ENCODE measurements around the gene ARHGAP4.

Gene ARHGAP4

DNA sequence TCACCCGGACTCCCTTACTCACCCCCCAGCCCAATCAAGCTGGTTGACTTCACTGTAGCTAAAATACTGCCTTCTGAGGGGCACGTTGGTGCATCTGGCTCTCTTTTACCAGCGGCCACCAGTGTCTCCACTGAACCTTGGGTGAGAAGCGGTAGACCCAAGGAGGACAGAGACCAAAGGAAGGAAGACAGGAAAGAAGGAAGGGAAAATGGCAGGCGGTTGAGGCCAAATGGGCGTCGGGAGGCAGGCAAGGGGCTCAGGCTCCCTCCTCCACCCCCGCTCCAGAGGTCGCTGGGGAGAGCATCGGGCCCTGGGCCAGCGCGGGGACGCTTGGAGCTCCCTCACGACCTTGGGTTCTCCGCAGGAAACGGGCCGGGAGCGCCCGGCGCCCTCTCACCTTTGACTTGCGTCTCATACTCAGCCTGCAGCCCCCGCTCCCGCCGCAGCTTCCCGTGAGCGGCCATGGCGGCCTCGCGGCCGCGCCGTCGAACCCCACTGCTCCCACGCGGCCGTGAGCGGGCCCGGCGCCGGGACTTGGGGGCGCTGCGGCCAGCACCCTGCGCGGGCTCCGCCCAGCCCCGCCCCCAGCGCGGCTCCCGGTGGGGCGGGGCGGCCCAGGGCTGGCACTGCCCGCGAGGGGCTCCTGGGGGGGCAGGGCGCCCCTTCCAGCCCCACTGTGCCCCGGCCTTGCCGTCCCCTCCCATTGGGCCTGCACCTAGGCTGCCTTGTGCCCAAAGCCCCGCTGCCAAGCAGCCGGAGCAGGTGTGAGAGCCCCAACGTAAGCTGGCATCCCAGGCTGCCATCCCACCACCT lies at the start of gene ARHGAP4:
TSS of gene ARHGAP4 (minus strand) at position 526 of the 813 bp plus-strand sequence. CDS start at position 464, 62 bp downstream.
- DNase-seq: no peak

DNA sequence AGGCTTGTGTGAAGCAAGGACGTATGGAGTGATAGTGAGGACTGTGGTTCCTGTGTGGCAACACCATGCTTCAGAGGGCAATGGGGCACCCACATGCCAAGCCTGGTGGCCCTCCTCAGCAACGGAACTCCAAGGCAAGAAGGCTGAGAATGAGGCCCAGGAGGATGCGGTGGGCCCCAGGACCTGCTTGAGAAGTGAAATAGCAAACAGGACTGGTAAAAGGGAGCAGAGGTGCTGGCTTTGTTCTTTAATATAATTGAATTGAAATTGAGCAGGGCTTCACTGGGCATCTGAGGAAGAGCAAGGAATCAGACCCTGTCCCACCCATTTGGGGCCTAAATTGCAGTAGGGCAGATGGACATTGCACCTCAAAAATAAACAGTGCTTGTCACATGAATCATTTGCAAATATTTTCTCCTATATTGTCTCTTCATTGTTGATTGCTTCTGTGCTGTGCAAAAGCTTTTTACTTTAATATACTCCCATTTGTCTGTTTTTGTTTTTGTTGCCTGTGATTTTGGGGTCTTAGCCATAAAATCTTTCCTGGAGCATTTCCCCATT lies 48.7 kb upstream of the ARHGAP4 start:
- no peak for DNase-seq

DNA sequence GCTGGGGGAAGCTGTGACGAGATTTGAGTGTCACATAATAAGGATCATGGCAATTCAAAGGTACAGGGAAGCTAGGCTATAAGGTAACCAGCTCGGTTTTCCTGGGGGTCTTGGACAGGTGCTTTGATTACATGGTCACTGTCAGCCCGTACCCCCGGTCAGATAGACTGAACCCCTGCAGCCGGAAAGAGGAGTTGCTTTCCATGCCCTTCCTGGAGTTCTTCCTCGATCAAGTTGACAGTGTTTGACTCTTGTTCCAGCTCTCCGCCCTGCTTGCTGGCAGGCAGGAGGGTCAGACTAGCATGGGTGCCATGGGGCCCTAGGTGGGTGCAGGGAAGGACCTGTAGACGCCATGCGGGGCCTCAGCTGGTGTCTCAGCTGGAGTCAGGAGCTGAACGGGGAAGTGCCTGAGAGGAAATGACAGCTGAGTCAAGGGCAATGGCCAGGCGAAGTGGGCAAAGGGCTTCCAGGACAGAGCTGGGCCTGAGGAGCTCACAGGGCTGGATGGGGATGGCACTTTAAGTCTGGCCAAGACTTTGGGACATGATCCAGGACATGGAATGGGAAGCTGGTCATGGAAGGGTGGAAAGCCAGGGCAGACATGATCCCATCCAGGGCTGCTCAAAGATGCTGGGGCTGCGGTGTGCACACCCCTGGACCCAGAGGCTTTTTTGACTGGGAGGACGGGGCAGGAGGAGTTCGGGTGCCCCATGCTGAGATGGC lies 48.1 kb upstream of the ARHGAP4 start:
- no peak for DNase-seq

GRCh38 chrX:153973127-153974002 lies 47.3 kb upstream of the ARHGAP4 start:
- DNase-seq: peak; percentile 39

GRCh38 chrX:153972368-153973126 lies 46.5 kb upstream of the ARHGAP4 start, which contains the start of gene TMEM187:
Gene TMEM187 (plus strand): TSS chrX:153972754. CDS start chrX:153982063, 9,309 bp downstream.
- DNase-seq: peak; percentile 87

- peak; percentile 98 for DNase-seq
Observed at GRCh38 chrX:153971450-153972367, 45.6 kb upstream of the ARHGAP4 start, which contains the start of gene HCFC1. Gene HCFC1 (minus strand): TSS chrX:153971818. CDS start chrX:153970840, 978 bp downstream.

DNA sequence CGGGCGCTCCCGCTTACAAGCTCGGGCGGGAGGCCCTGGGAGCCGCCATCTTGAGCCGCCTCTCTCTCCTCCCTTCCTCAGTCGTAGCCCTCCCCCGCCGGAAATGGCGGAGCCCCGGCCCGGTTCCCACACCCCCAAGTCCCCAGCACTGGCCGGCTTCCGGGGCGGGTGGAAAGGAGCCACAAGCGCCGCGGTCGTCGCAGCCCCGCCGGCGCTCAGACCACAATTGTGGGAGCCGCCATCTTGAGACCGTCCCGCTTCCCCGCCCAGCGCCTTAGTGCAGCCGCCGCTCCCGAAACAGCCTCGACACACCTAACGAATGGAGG lies 45.0 kb upstream of the ARHGAP4 start:
- peak; percentile 92 for DNase-seq

GRCh38 chrX:153970357-153971123 lies 44.5 kb upstream of the ARHGAP4 start:
- DNase-seq: peak; percentile 91

DNA sequence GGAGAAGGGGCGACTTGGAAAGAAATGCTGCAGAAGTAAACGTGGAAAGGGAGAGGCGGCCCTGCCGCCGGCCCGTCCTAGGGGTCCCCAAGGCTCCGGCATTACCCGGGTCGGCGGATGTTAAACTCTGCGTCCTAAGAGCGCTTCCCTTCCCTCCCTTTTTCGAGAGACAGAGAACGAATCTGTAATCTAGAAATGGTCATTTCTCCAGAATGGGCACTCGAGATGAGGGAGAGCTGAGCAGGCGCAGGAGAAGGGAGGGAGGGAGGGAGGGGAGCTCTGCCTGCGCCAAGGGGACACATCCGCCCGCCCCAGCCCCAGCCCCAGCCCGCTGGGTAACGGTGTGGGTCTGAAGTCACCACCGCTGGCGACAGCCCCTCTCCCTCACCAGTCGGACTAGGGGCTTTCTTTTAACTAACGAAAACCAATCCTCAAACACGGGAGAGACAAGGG lies 43.9 kb upstream of the ARHGAP4 start:
- peak; percentile 68 for DNase-seq

DNA sequence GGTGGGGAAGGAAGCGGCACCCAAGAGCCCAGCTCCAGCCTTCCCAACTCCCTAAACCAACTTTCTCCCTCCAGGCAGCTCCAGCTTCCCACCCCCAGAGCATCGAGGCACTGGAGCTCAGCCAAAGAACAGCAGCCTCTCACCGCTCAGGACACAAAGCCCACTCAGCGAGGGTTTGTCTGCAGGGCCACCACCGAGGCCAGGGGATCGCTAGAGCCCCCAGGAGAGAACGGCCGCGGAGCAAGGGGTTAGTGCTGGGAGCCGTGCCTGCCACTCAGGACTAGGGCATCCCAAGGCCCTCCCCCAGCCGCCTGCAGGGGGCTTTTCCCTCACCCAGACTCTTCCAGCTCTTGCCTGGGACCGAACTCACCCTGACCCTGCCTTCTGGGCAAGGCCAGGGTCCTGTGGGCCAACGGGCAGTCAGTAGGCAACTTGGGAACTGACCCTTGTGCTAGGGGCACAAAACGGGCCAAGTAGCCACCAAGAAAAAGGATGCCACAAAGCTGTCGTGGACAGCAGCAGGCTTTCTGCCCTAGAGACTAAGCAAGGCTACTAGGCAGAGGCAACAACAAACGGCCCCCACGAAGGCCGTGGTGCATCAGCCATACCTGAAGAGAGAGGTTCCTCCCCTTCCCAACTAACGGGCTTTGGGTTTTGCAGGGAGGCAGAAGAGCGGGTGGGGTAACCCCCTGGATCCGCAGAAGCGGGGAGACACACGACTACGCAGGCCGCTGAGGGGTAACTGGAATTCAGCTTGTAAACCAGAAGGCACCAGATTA lies 43.2 kb upstream of the ARHGAP4 start:
- DNase-seq: peak; percentile 43

- peak; percentile 44 for DNase-seq
Observed at GRCh38 chrX:153968754-153969124, 42.7 kb upstream of the ARHGAP4 start.

- DNase-seq: no peak
Observed at GRCh38 chrX:153968255-153968654, 42.2 kb upstream of the ARHGAP4 start.

DNA sequence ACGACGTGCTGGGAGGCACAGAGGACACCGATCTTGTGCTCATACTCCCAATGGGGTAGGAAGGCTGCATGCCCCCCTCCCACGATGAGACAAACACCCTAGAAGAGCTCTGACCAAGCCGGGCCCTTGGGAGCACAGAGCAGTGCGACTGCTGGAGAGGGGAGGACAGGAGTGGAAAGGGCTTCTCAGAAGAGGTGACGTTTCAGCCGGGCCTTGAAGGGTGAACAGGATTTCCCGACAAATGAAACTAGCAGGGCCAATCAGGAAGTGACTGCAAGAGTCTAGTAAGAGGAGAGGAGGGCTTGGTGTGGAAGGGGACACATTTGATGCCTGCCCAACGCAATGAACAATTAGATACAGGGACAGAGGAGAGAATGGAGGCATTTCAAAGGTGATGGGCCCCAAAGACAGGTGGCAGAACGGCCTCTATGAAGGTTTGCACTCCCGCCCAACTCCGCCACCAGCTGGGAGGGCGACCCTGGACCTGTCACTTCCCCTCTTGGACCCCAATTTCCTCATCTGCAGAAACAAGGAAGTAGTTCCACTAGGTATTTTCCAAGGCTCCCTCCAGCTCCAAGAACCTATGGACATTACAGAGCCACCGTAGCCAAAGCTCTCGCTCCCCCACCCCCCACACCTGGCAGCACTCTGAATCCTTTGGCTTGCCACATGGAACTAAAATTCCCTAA lies 41.6 kb upstream of the ARHGAP4 start:
- no peak for DNase-seq

DNA sequence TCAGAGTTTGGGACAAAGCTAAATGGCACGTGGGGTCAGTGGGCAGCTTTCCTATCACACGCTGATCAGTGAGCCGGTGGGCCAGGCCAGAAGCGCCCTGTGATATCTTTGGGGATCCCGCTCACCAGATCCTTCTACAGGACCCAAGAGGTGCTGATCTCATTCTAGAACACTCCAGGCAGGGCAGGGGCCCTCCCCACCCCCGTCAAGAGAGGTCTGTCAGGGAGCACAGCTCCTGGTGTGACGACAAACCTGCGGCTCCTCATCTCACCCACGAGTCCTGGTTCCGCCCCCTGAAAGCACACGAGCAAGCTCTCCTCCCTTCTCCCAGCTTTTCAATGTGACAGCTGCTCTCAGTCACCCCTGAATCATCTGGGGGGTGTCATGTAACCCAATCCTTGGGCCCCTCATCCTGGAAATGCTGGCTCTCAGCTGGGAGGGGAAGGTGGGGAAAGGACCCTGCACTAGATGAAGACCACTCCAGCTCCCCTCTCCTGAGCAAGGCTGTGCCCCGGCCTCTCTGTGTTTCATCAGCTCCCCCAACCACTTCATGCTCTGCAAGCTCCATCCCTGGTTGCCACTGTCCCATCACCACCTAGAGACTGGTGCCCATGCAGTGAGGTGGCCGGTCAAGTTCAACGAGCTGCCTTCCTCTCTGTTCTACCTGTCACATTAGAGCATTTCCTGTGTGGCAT lies 40.9 kb upstream of the ARHGAP4 start:
- no peak for DNase-seq

- DNase-seq: no peak
Observed at GRCh38 chrX:153966283-153966688, 40.2 kb upstream of the ARHGAP4 start.

DNA sequence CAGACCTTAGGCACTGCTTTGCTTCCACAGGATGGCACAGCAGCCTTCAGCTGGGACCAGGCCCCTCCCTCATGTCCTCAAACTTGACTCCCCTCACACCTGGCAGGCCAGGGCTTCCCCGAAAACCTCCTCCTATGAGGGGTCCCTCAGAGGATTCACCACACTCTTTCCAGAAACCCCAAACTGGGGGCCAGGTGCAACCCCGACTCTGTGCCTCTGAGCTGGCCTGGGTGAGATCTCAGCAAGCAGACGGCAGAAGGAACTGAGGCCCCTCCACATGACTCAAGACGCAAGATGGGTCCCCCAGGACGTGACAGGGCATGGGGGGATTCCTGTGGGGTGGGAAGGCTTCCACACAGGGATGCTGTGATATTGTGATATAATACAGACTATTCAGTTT lies 39.3 kb upstream of the ARHGAP4 start:
- DNase-seq: no peak

GRCh38 chrX:153964105-153964504 lies 38.0 kb upstream of the ARHGAP4 start:
- no peak for DNase-seq

- no peak for DNase-seq
Observed at GRCh38 chrX:153963546-153963945, 37.5 kb upstream of the ARHGAP4 start.
